Activated CD8-positive, alpha-beta T cell treated with anti-CD3 and anti-CD28 coated beads, Interleukin-2, amount 10 ng/mL, durations not matched to agents 7 days and 5 days (primary cell): ENCODE results near the gene SGK1. TPM values are rescaled to one million over a fixed set of nuclear protein-coding genes. Genes with fewer than 3 reads are reported as not detected.
A peak's percentile ranks its signal among the peaks of the same experiment; 100 is the strongest.
"Not testable (repeated sequence)": the region's sequence is repeated elsewhere in the genome, so short reads cannot be mapped to it uniquely, and the experiment has no call there.

Experiments
- ATAC-seq: fragments of 150-1000 bp; cut with Tn5 transposase; one replicate; pipeline ENCODE4 v1.10.0; 2021; ENCODE audit warnings: moderate library complexity
- CTCF ChIA-PET: fragments of 350-600 bp; sonication (Branson Sonifier 250); formaldehyde crosslinking; loops from one replicate; lab custom pipeline; 2021; ENCODE audit warnings: antibody characterized with exemption; lab: Charles Lee
- POLR2A ChIA-PET: fragments of 350-600 bp; sonication (Branson Sonifier 250); formaldehyde crosslinking; loops from one replicate; lab custom pipeline; 2021; ENCODE audit warnings: antibody characterized with exemption; lab: Charles Lee
- DNase-seq: peaks from one replicate; pipeline ENCODE4 v3.0.0-alpha.2; 2020
- H3K27ac Mint-ChIP-seq: one replicate; pipeline ENCODE4 v1.8.0; 2021; ENCODE audit warnings: mild to moderate bottlenecking, mixed read lengths
- H3K27me3 Mint-ChIP-seq: one replicate; pipeline ENCODE4 v1.8.0; 2021; ENCODE audit warnings: low read depth, mixed read lengths
- H3K36me3 Mint-ChIP-seq: one replicate; pipeline ENCODE4 v1.8.0; 2021; ENCODE audit warnings: low read depth, mixed read lengths
- H3K4me1 Mint-ChIP-seq: one replicate; pipeline ENCODE4 v1.8.0; 2021; ENCODE audit warnings: low read depth, mixed read lengths
- H3K4me3 Mint-ChIP-seq: one replicate; pipeline ENCODE4 v1.8.0; 2021; ENCODE audit warnings: mild to moderate bottlenecking, mixed read lengths
- H3K9me3 Mint-ChIP-seq: one replicate; pipeline ENCODE4 v1.8.0; 2022; ENCODE audit warnings: mixed read lengths; ENCODE audit not compliant: insufficient read depth
- total RNA-seq, 2 experiments: library from RNA; stranded (reverse); gene quantifications; one replicate each; pipeline ENCODE4 v1.2.3, GENCODE V29; 2021

Gene SGK1
- total RNA-seq, 2 experiments from 2014 or later, result 21.2 to 23.2 TPM

DNA sequence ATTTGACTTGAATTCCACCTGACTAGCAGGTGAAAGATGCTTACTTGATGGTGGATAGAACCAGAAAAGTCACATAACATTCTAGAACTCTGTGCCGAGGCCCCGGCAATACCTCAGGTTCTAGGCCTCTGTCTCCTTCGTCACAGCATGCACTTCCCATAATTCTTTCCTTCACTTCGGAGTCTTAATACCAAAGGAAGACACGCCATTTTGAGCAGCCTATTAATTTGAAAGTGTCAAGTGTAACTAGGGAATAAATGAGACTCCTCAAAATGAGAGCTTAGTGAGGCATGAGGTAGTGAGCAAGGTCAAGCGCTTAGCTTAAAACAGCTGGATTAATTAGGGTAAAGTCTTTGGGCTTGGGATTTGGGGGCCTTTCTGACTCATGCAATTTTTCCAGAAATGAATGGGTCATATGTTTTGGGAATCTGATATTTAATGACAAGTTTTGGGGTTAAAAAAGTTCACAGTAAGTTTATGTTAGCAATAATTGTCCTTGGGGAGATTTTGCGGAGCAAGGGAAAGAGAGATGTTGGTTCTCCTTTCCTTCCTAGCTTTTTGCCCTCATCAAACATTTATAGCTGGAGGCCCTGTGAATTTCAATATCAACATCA lies 29.1 kb upstream of the SGK1 start:
- Mint-ChIP-seq H3K9me3 (no peaks in the 10 kb centered on the region), H3K27ac (no peak overlapping the region), H3K27me3 (no peaks in the 10 kb centered on the region), H3K4me1 (peaks cover 25% of the 10 kb centered on the region), H3K4me3 (no peak overlapping the region), H3K36me3 (no peaks in the 10 kb centered on the region)
- ATAC-seq (no peak), DNase-seq (no peak)
- CTCF ChIA-PET, result no interaction called here
- POLR2A ChIA-PET, result no interaction called here

DNA sequence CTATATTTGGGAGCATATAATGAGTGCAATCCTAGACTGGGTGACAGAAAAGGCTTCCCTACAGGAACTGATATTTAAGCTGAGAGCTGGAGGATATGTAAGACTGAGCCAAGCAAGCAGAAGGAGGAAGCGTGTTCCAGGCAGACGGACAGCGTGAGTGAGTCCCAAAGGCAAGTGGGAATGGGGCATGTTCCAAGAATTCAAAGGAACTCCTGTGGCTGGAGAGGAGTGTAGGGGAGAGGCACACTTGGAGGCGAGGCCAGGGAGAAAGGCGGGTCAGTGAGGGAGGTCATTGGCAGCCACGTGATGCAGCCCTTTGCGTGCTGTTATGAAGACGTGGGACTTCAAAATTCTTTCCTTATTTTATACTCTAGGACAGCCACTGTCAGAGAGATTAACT lies 27.9 kb upstream of the SGK1 start:
- H3K4me1 Mint-ChIP-seq, result peaks cover 15% of the 10 kb centered on the region
- no peak for ATAC-seq
- DNase-seq, result no peak
- no peaks in the 10 kb centered on the region for H3K36me3 Mint-ChIP-seq
- CTCF ChIA-PET, result no interaction called here
- H3K27ac Mint-ChIP-seq, result peak overlapping the region; percentile 18
- H3K27me3 Mint-ChIP-seq, result no peaks in the 10 kb centered on the region
- no peaks in the 10 kb centered on the region for H3K9me3 Mint-ChIP-seq
- POLR2A ChIA-PET, result no interaction called here
- H3K4me3 Mint-ChIP-seq, result no peak overlapping the region

DNA sequence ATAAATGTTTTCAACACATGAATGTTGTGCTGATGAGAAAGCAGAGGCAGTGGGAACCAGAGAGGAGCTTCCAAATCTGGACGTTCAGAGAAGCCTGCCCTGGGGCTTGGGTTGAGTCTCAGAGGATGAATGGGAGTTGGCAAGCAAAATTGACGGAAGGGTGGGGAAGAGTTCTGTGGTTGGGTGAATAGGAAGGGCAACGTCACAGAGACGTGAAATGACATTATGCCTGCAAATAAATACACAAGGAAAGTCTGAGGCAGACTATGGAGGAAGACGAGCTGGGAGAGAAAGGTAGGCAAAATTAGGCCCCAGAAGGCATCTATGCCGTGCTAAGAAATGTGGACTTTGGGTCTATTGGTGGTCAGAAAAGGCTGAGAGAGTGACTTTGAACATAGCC lies 25.2 kb upstream of the SGK1 start:
- Mint-ChIP-seq H3K36me3 (no peaks in the 10 kb centered on the region), H3K27me3 (no peaks in the 10 kb centered on the region), H3K4me3 (no peak overlapping the region), H3K4me1 (peaks cover 15% of the 10 kb centered on the region), H3K27ac (no peak overlapping the region), H3K9me3 (no peaks in the 10 kb centered on the region)
- no peak for ATAC-seq
- POLR2A ChIA-PET, result no interaction called here
- CTCF ChIA-PET, result no interaction called here
- no peak for DNase-seq

DNA sequence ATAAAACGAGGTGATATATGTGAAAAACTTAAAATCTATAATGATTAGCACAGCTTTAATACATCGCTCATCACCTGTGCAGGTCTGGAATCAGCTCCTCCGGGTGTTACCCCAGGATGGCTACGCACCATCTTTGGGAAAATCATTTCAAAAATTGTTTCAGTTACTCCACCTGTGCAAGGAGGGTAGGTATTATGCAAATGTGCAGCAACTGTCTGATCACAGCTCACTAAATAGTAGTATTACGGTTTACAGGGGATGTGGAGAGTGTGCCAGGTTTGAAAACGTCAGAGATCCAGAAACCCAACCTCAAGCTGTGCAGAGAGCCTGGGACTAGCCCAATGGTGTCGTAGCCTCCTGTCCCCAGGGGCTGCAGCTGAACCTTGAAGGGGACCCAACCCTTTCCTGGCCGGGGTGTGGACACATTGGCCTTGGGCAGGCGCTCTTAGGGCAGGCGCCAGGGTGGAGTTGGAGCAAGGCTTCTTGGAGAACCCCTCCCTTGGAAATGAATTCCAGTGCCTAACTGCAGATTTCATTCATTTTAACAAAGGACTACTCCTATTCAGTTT lies 24.2 kb upstream of the SGK1 start:
- Mint-ChIP-seq H3K9me3 (no peaks in the 10 kb centered on the region), H3K27ac (no peak overlapping the region), H3K4me1 (peaks cover 18% of the 10 kb centered on the region), H3K36me3 (no peaks in the 10 kb centered on the region), H3K27me3 (no peaks in the 10 kb centered on the region), H3K4me3 (no peak overlapping the region)
- no peak for DNase-seq
- CTCF ChIA-PET, result interaction anchor here (1.2 kb wide), 1 partner anchor 163 kb away, joined by 3 read pairs; no protein-coding TSS in a partner anchor
- no peak for ATAC-seq
- POLR2A ChIA-PET, result no interaction called here

DNA sequence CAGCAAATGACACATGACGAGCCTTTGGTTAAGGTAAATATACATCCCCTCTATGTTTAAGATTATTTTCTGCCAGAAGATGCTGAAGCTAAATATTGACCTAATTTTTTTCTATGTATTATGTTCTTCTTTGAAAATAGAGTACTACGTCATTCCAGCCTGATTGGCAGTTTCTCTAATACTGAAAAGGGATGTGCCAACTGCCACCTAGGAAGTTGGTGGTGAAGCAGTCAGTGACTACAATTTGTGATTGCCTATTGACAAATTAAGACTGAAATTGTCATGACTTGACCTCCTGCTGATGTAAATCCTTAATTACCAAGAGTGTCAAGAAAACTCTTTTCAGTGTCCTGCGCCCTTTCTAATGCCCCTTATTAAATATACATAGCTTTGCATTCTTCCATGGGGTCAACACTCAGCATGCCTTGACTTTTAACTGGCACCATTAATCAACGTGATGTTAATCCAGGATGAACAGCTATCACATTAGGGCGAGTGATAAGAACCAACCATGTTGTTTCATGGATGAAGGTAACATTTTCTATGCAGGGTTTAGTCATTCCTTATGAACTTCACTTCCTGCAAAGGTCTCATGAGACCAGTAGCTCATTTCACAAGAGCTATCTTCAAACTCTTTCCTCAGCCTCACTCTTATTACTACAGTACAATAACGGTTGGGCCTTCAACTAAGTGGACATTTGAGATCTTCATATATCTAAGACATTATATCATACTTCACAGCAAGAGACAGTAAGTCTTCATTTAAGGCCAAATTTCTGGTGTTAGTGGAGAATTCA lies 22.5 kb upstream of the SGK1 start:
- CTCF ChIA-PET, result interaction anchor here (0.8 kb wide), 1 partner anchor 12 kb away, joined by 3 read pairs; no protein-coding TSS in a partner anchor
- H3K36me3 Mint-ChIP-seq, result no peaks in the 10 kb centered on the region
- H3K4me1 Mint-ChIP-seq, result peaks cover 3% of the 10 kb centered on the region
- H3K27ac Mint-ChIP-seq, result no peak overlapping the region
- POLR2A ChIA-PET, result no interaction called here
- no peaks in the 10 kb centered on the region for H3K27me3 Mint-ChIP-seq
- DNase-seq (no peak), ATAC-seq (no peak)
- no peaks in the 10 kb centered on the region for H3K9me3 Mint-ChIP-seq
- H3K4me3 Mint-ChIP-seq, result no peak overlapping the region

DNA sequence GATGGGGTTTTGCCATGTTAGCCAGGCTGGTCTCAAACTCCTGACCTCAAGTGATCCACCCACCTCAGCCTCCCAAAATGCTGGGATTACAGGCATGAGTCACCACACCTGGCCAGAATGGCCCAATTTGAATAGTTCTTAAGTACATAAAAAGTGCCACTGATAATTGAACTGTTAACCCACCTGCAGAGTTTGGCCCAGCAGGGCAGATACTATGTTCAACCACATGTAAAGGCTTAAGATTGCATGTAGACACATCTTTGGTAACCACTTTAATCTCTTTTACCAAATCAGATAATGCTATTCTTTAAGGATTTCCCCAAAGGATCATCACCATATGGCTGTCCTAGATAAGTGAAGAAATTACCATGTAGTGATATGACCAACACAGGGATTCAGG lies 21.3 kb upstream of the SGK1 start:
- no peaks in the 10 kb centered on the region for H3K36me3 Mint-ChIP-seq
- H3K27ac Mint-ChIP-seq, result no peak overlapping the region
- ChIA-PET CTCF (no interaction called here), POLR2A (no interaction called here)
- H3K4me1 Mint-ChIP-seq, result peaks cover 3% of the 10 kb centered on the region
- ATAC-seq (no peak), DNase-seq (no peak)
- no peaks in the 10 kb centered on the region for H3K9me3 Mint-ChIP-seq
- H3K4me3 Mint-ChIP-seq, result no peak overlapping the region
- no peaks in the 10 kb centered on the region for H3K27me3 Mint-ChIP-seq

DNA sequence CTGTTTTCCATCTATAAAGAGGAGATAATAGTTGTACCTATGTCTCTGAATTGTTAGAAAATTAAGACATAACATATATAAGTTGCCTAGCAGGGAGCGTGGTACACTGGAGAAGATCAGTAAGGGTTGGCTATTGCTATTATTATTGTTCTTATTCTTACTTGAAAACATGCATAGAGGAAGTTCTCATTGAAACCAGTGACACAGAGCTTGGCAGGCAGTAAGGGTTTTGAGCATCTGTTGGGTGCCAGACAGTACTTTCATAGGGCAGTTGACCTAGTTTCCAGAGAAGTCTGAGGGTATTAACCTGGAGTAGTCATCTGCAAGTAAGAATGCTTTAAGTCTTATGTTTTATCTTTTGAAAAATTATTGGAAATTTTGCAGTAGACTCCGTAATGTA lies 13.3 kb upstream of the SGK1 start:
- Mint-ChIP-seq H3K27ac (no peak overlapping the region), H3K36me3 (no peaks in the 10 kb centered on the region), H3K27me3 (no peaks in the 10 kb centered on the region), H3K4me1 (no peaks in the 10 kb centered on the region), H3K9me3 (no peaks in the 10 kb centered on the region), H3K4me3 (no peak overlapping the region)
- CTCF ChIA-PET, result interaction anchor here (1.6 kb wide), 1 partner anchor 20 kb away, joined by 4 read pairs; no protein-coding TSS in a partner anchor
- DNase-seq (no peak), ATAC-seq (no peak)
- POLR2A ChIA-PET, result no interaction called here

DNA sequence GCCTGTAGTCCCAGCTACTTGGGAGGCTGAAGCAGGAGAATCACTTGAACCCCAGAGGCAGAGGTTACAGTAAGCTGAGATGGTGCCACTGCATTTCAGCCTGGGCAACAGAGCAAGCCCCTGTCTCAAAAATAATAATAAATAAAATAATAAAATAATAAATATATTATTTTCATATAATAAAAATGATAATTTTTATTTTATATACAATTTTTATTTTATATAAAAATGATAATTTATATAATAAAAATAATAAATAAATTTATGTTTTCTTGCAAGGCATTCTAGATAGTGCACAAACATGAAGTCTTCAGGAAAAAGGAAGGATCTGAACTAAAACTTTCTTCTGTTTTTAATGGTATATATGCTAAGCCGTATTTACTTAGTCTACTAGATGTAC lies 12.6 kb upstream of the SGK1 start:
- ATAC-seq, result no peak

DNA sequence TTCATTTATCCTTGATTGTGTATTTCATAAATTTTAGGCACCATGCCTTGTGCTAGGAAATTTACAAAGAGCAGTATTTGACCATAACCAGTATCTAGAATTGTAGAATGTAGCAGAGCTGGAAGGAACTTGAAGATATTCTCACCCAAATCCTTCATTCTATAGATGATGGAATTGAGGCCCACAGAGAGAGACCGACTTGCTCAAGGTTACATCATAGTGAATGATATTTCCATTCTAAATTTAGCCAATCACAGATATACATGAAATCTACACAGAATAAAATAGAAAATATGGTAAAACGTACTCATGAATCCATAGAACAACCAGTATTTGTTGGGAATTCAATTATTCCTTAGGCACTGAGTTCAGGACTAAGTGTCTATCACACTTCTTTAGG lies 10.9 kb upstream of the SGK1 start:
- no peaks in the 10 kb centered on the region for H3K4me1 Mint-ChIP-seq
- CTCF ChIA-PET, result interaction anchor here (0.9 kb wide), 1 partner anchor 85 kb away, joined by 3 read pairs; no protein-coding TSS in a partner anchor

More for the DNA sequence above, 12.6 kb upstream of the SGK1 start:
- ChIA-PET CTCF (interaction anchor here (1.6 kb wide), 1 partner anchor 21 kb away, joined by 4 read pairs; no protein-coding TSS in a partner anchor), POLR2A (no interaction called here)
- Mint-ChIP-seq H3K4me3 (no peak overlapping the region), H3K9me3 (peaks cover under 1% of the 10 kb centered on the region), H3K27me3 (no peaks in the 10 kb centered on the region), H3K36me3 (no peaks in the 10 kb centered on the region), H3K4me1 (no peaks in the 10 kb centered on the region), H3K27ac (no peak overlapping the region)
- no peak for DNase-seq

DNA sequence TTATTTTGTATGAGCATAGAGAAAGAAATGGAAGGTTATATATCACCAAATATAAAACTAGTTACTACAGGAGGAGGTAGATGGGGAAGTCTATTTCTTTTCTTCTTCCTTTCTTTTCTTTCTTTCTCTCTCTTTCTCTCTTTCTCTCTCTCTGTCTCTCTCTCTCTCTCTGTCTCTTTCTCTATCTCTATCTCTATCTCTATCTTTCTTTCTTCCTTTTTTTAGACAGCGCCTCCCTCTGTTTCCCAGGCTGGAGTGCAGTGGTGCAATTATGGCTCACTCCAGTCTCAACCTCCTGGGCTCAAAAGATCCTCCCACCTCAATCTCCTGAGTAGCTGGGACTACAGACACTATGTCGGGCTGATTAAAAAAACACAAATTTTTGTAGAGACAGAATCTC lies 10.2 kb upstream of the SGK1 start:
- H3K27me3 Mint-ChIP-seq, result no peaks in the 10 kb centered on the region
- no peak overlapping the region for H3K4me3 Mint-ChIP-seq
- POLR2A ChIA-PET, result no interaction called here
- no peak overlapping the region for H3K27ac Mint-ChIP-seq
- CTCF ChIA-PET, result interaction anchor here (0.9 kb wide), 1 partner anchor 86 kb away, joined by 3 read pairs; no protein-coding TSS in a partner anchor
- no peaks in the 10 kb centered on the region for H3K4me1 Mint-ChIP-seq
- no peaks in the 10 kb centered on the region for H3K36me3 Mint-ChIP-seq
- no peak for ATAC-seq
- DNase-seq, result no peak
- H3K9me3 Mint-ChIP-seq, result peaks cover 6% of the 10 kb centered on the region

More for the DNA sequence above, 10.9 kb upstream of the SGK1 start:
- H3K4me3 Mint-ChIP-seq, result no peak overlapping the region
- ATAC-seq, result no peak
- DNase-seq, result no peak
- H3K27me3 Mint-ChIP-seq, result no peaks in the 10 kb centered on the region
- H3K27ac Mint-ChIP-seq, result no peak overlapping the region
- H3K36me3 Mint-ChIP-seq, result no peaks in the 10 kb centered on the region
- POLR2A ChIA-PET, result interaction anchor here (0.7 kb wide), 1 partner anchor 376 kb away, joined by 3 read pairs; the partner anchor contains the start of gene TBPL1
- peaks cover 6% of the 10 kb centered on the region for H3K9me3 Mint-ChIP-seq

DNA sequence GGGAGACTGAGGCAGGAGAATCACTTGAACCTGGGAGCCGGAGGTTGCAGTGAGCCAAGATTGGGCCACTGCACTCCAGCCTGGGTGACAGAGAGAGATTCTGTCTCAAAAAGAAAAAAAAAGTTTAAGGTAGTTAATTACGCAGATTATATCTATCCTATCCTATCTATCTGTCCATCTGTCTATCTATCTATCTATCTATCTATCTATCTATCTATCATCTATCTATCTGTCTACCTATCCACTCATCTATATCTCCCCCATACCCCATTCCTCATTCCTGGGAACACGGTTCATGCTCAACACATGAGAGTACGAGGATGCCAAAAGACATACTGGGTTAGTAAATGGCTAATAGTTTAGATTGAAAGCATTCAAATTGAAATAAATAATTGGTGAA lies 8.3 kb upstream of the SGK1 start:
- H3K36me3 Mint-ChIP-seq, H3K4me1 Mint-ChIP-seq, H3K27ac Mint-ChIP-seq, DNase-seq, POLR2A ChIA-PET, CTCF ChIA-PET, ATAC-seq, H3K27me3 Mint-ChIP-seq, H3K9me3 Mint-ChIP-seq, H3K4me3 Mint-ChIP-seq: not testable (repeated sequence)

DNA sequence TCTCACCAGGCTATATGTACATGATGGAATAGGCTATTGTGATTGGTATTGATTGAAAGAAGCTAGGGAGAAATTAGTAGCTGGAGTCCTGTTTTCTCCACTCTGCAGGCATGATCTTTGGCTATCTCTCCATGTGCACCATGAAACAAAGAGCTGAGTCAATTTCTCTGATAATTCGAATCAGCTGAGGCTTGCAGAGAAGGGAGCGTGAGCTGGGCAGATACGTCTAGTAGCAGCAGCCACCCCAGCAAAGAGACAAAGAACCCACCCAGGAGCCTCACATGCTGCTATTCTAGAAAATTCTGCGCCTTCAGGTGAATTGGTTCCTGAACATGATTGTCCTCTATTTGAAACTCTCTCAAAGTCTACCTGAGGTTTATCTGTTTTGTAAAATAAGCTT lies 6.9 kb upstream of the SGK1 start:
- H3K4me1 Mint-ChIP-seq, result no peaks in the 10 kb centered on the region
- ATAC-seq (no peak), DNase-seq (no peak)
- no peak overlapping the region for H3K27ac Mint-ChIP-seq
- peaks cover under 1% of the 10 kb centered on the region for H3K36me3 Mint-ChIP-seq
- ChIA-PET POLR2A (no interaction called here), CTCF (interaction anchor here (0.5 to 1.0 kb wide), 2 partner anchors 97 to 316 kb away, joined by 3 read pairs; no protein-coding TSS in a partner anchor)
- no peak overlapping the region for H3K4me3 Mint-ChIP-seq
- no peaks in the 10 kb centered on the region for H3K27me3 Mint-ChIP-seq
- H3K9me3 Mint-ChIP-seq, result peaks cover 6% of the 10 kb centered on the region
